AG09319 (cell line): ENCODE data around the gene DCLK1.

Experiments
- DNase-seq: peaks from one replicate; pipeline ENCODE4 v3.0.0-alpha.2; 2010; ENCODE audit warnings: low read depth; ENCODE audit errors: extremely low read depth
- CTCF ChIP-seq: IDR thresholded peaks from 2 replicates; pipeline ENCODE4 v1.5.1; 2011; ENCODE audit warnings: low read depth, mild to moderate bottlenecking, inconsistent platforms, low read length, moderate library complexity

DCLK1 gene

GRCh38 chr13:35964011-35964862, 166.9 kb downstream of the DCLK1 start:
- DNase-seq = no peak
- TF ChIP-seq CTCF = no peak

GRCh38 chr13:35961461-35962220, 169.5 kb downstream of the DCLK1 start:
- DNase-seq = no peak
- TF ChIP-seq CTCF = peak; percentile 25

GRCh38 chr13:35961002-35961401, 170.2 kb downstream of the DCLK1 start:
- DNase-seq = no peak
- no peak for TF ChIP-seq CTCF

- DNase-seq = no peak
- TF ChIP-seq CTCF = no peak
Measured at GRCh38 chr13:35957996-35958395, 173.2 kb downstream of the DCLK1 start.

- TF ChIP-seq CTCF = no peak
- DNase-seq = no peak
Measured at GRCh38 chr13:35957241-35957731, 173.9 kb downstream of the DCLK1 start.

- DNase-seq = no peak
- TF ChIP-seq CTCF = no peak
Measured at GRCh38 chr13:35956074-35956473, 175.1 kb downstream of the DCLK1 start.

GRCh38 chr13:35954207-35954560, 177.0 kb downstream of the DCLK1 start:
- TF ChIP-seq CTCF = no peak

More at GRCh38 chr13:35954207-35954560, 177.0 kb downstream of the DCLK1 start:
- no peak for DNase-seq
